GM19240 (cell line): ENCODE results near the gene GRHL3.

ENCODE experiments used
- DNase-seq: peaks from one replicate; pipeline ENCODE4 v3.0.0; 2011; ENCODE audit warnings: low spot score; ENCODE audit not compliant: insufficient read length

GRHL3 gene

DNA sequence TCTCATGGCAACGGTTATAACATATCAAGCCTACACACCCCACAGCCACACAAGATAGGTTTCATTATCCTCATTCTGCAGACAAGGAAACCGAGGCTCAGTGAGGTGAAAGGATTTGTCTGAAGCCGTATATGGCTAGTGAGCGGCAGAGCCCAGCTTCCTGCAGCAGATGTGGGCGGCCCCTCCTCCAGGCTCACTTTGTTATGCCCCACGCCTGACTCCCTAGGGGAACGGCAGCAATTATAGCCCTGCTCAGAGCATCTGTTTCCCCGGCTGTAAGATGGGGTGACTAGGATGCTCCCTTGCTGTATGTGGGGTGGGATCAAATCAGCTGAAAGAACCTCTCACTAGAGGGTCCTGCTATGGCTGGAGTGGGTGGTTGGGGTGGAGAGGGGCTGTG, 22.1 kb downstream of the GRHL3 start:
- no peak for DNase-seq

DNA sequence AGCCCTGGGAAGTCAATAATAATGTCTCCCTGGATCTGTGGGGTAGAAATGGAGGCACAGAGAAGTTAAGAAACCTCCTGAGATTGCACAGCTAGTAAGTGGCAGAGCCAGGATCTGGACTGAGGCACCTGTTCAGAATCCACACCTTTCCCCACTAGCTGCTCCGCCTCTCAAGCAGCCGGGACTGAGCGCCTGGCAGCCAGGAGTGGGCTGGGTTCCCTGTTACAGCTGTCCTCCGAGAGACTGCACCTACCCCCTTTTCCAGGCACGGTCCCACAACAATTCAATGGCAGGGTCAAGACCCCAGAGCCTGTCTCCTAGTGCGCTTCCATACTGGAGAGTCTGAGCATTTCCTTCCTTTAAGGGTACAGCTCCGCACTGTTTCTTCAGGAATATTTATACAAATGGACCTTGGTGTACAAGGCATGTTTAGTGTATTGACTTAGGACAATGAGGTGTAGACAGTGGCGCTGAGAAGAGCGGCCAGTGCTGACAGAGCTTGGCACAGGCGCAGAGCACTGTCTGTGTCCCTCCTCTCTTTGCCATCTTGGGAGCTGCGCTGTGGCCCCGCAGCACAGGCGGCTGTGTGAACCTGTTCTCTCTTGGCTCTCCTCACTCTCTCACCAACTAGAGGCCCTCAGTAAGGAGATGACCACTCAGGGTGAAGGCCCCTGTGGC, 24.4 kb downstream of the GRHL3 start:
- no peak for DNase-seq

DNA sequence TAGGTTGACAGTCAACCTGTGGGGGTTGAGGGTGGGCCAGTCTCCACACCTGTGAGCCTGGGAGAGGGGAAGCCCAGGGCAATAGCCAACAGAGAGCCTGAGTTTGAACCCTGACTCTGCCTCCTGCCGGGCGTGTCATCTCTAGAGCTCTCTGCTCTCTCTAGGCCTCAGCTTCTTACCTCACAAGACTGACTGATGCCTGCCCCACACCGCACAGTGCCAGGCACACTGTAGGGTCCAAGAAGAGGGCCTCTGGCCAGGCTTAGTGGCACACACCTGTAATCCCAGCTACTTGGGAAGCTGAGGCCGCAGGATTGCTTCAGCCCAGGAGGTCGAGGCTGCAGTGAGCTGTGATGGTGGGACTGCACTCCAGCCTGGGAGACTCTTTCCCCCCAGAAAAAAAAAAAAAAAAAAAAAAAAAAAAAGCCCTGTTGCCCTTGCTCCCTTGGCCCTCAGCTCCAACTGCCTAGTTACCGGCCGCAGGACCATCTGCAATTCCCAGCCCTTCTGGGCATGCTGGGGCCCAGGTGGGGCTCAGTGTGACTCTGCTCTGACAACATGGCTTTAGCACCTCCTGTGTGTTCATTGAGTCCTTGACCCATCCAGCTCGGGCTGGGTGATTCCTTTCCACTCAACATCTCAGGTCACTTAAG, 25.1 kb downstream of the GRHL3 start:
- no peak for DNase-seq

DNA sequence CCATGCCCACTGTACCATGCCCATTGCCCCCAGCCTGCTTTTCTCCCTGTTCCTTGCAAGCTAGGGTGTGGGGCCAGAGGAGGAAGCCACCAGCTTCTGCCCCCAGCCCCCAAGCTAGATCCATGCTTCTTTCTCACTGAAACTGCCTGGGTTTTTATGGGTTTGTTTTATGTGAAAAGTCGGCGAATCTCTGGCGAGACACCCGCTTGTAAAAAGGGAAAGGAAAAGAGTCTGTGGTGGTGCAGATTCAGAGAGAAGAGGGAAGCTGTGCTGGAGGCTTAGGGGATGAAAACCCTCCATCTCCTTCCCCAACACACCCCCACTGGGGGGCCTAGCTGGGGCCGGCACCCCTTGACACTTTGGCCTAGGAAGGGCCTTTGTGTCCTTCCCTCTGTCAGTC, 26.2 kb downstream of the GRHL3 start:
- DNase-seq = no peak

DNA sequence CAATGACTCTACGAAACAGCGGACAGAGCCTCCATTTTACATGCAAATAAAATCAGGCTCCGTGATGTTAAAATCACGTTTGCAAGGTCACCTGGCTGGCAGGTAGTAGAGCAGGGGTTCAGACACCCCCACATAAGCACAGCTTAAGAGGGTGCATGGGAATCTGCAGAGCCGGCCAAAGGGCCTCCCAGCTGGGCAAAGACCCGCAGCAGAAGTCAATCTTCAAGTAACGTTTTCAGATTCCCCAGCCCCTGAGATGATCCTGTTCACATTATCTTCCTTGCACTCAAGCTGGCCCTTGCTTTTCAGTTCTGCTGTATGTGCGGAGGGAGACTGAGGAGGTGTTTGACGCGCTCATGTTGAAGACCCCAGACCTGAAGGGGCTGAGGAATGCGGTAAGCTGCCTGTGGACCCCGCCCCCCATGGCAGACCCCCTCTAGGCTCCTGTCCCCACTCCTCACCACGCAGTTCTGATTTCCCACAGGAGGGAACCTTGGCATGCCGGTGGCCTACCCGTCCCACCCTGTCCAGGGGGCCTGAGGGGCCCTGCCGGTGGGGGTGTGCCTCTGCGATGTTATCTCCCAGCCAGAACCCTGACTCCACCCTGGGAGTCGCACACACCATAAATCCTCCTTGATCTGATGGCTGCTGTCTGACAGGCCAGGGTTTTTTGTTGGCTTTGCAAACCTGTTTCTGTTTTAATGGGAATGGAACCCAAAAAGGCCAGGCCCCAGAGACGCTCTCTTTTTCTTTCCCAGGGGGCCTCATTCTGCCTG, 28.2 kb downstream of the GRHL3 start:
- no peak for DNase-seq

DNA sequence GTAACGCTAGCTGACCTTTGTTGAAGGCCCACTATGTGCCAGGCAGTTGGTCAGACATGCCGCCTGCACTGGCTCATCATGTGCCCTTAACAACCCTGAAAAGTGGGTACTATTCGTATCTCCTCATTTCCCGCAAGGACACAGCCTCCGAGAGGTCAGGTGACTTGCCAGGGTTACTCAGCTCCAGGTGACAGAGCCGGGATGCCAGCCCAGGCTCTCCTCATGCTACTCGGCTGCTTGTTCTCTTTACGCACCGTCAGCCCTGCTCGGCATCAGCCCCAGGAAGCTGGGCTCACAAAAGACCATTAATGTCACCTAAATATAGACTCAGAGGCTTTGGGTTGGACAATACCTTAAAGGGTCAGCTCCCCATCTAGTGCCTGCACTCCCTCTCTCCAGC, 29.0 kb downstream of the GRHL3 start:
- no peak for DNase-seq

DNA sequence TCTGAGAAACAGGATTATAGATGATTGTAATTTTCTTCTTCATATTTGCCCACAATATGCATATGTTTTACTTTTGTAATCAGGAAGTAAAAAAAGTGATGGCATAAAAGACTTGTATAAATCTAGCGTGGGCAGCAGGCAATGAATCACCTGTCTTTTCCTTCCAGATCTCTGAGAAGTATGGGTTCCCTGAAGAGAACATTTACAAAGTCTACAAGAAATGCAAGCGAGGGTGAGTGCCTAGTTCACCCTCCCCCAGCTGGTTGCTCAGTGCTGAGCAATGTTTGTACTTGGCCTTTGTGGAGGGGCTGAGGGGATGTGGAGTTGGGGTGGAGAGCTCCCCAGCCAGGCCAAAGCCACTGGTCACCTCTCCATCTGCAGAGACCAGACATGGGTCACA, 30.7 kb downstream of the GRHL3 start:
- DNase-seq = no peak

DNA sequence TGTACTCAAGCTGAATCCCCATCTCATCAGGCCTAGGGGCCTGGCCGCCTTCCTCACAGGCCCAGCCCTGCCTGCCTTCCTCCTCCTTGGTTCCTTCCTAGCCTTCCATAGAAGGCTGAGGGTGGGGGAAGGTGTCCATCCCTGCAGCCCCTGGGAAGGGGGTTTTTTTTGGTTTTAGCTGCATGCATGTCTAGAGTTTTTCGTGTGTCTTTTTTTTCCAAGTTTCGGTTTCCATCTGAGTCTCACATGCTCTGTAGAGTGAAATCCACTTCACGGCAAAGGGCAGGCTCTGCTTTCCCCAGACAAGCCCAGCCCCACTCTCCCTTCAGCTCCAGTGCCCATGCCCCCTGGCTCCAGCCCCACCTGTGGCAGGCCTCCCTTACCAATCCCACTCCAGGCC, 32.1 kb downstream of the GRHL3 start:
- peak; percentile 63 for DNase-seq

DNA sequence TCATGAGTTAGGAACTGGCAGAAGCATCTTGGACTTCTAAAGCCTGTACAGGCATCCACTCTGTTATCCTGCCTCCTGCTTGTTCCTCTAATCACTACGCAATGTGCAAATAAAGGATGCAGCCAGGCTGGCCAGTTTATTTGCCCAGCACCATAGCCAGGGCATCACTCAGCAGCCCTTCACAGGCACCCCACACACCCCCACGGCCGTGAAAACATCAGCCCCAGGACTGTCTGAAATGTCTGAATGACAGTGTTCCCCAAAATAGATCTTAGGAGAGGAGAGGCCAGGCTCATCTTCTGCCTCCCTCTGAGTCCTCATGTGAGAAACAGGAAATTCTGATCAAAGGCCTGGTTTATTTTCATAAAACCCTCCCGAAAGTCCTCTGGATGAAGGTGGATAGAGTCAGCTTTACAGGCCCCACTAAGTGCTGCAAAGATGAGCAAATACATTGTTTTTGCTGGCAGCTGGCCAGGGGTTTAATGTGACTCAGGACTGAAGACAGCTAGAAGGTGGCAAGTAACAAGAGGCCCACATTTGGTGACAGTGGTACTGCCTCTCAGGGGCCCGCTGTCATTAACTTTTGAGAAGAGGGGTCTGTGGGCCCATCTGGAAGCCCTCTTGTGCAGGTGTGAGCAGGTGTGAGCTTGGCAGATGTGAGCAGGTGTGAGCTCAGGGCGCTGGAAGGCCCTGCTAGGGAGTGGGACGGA, 32.9 kb downstream of the GRHL3 start:
- DNase-seq = no peak

DNA sequence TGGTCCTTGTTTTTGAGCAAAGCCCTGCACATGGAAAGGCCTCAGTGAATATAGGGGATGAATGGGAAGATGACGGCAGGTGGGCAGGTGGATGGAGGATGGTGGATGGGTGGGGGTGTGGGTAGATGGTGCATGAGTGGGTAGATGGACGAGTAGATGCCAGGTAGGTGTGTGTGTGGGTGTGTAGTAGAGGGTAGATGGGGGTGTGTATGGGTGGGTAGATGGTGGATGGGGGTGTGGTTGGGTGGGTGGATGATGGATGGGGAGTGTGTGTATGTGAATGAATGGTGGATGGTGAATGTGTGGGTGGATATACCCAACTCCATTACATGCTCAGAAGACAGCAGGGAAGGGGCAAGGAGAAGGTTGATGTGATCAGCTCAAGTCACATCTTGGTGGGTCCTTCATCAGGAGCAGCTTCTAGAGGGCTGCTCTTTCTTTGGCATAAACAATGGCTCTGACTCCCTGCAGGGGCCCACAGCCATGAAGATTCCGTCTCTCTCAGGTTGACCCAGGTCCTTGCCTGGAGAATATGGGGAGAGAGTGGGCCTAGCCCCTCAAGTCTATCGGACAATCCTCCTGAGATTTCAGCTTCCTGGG, 34.2 kb downstream of the GRHL3 start:
- DNase-seq = no peak

DNA sequence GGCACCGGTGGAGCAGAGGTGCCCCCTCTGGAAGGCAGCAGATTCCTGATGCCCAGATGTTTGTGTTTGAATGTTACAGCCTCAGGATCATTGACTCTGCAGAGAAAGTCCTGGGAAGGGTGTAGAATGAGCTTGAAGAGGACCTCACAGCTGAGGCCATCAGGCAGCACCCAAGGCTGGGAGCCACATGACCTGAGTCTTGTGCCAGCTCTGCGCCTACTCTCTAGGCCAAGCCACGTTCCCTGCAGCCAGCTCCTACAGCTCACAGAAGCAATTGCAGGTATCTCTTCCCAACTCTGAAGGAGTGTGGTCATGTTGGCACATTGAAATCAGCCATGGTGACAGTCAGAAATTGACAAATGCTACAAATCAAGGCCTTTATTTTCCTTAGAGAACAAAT, 36.3 kb downstream of the GRHL3 start:
- no peak for DNase-seq

DNA sequence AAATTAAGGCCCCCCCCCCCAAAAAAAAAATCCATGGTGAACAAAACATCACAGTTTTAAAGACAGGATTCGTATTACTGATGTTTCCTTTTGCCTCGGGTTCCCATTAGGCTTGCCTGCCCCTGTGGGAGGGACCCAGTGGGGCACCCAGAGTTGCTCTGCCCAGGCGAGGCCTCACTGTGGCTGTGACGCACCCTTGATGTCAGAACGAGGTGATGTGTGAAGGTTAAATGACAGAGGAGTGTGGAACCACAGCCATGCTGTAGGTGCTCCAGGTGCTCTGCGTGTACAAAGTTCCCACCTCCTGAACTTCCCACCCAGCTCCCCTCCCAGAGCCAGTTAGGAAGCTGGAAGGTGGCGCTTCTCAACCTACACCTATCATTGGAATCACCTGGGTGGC, 37.9 kb downstream of the GRHL3 start:
- DNase-seq = no peak

DNA sequence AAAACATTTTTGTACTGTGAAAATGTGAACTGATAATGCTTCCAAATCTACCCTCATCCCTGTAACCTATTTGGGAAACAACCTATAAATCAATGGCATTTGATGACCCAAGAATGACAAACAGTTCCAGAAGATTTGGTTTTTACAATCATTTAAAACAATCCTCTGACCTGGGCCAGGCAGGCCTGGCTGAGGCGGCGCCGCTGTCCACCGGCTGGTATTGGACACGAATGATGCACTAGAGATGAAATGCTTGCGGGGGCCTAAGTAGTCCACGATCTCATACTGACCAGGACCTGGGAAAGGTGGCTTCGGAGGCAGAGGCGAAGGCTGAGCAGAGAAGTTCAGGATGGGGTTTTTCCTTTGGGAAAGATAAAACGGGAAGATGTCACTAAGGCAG, 41.5 kb downstream of the GRHL3 start:
- DNase-seq = no peak

DNA sequence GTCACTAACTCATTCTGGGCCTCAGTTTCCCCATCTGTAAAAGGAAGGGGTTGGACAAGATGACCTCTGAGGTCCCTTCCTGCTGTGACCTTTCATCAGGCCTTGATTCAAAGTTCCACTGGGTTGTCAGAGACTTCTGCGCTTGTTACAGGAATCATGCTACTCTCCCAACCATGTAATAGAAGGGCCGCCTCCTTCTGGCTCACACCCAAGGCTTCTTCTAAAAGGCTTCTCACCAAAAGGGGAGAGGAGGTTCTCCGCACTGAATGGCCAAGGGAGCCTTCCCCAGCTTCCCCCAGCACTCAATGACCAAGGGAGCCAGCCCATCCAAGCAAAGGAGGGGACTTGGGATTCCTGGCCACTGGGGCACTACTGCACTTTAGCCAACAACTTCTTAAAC, 42.7 kb downstream of the GRHL3 start:
- DNase-seq = no peak

DNA sequence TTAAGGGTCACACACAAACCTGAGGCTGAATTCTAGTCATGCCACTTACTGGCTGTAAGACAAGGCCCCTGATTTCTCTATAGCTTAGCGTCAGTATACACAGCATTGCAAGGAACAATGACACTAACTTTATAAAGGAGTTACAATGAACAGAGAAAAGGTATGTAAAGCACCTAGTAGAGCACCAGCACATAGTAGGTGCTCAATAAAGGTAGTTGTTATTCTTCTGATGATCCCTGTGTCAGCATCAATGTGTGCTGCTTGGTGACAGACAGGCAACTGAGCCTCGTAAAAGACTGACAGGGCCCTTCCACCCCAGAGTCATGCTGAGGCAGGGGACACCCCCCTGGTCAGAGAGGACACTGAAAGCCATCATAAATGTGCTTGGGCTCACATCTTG, 43.2 kb downstream of the GRHL3 start:
- DNase-seq = no peak

DNA sequence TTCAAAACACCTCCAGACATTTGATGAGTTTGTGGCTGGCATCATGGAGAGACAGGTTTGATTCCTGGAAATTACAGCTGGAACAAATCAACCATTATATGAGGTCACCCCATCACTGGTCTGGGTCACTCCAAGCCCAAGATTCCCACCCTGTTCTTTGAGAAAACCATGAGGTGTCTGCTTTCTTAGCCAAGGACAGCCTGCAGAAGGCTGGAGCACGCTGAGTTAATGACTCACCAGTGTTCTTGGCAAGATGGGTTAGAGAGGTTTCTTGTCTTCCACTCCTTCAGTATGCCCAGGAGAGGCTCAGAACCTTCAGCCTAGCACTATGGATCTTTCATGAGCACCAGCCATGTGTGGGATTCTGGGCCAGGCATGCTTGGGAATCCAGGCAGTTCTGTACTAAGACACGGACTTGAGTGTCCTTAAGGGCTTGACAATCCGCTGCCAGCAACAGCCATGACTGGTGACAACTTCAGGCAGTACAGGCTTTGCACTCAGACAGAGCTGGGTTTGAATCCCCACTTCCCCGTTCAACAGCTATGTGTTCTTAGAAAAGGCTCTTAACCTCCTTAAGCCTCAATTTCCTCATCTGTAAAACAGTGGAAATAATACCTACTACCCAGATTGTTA, 43.9 kb downstream of the GRHL3 start:
- no peak for DNase-seq

DNA sequence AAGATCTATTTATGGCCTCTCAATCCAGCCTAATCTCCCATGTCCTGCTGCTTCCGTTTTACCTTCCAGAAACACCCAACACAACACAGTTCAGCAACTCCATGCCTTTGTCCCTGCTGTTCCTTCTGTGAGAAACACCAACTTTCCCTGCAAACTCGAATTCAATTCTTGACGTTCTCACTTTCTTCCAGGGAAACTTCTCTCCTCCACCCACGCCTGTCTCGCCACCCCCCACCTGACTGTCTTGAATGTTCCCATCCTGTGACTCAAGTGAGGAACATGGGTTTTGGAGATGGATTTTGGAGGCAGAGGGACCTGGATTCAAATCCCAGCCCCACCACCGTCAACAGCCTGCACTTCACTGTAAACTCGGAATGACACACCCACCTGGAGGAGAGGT, 44.8 kb downstream of the GRHL3 start:
- DNase-seq = no peak

DNA sequence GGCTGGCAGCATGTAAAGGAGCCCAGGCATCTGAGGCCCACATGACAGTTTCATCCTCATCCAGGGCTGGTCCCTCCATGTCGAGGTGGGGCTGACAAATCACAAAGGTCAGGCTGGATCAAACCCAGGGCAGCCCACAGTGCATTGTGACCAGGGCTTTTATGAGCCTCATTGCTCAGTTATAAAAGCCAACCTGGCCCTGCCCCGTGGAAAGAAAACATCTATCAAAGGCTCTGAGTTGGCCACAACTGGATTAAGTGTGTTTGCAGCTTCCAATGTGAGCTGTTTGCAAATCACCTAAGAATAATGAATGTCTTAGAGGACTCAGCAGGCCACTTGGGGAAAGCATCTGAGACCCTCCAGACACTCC, 45.4 kb downstream of the GRHL3 start:
- DNase-seq = no peak

DNA sequence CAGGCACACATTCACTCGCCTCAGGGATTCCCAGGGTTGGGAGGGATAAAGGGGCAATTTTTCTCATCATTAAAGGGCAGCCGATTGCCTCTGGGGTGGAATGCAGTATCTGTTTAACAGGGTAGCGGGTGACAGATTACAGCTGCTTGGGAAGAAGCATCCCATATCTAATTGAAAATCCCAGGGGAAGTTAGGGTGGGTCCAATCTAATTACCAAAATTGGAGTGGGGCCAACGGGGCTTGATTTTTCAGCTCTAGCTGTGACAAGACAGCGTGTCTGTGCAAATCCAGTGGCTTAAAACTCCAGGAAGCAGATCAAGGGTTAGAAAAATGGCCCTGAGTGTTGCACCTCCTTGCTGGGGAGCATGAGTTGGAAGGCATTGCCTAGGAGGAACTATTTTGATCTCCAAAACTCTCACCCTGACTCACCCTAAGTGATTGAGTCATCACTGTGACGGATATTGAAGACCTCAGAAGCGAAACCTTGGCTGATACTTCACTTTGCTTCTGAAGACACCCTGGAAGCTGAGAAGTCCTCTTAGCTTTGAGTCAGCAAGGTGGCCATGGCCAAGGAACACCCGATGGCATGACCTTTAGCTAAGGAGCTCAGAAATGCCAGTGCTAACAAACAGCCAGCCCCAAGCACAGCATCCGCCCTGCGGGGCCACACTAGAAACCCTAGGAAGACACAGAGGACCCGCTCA, 46.0 kb downstream of the GRHL3 start:
- DNase-seq = peak; percentile 61

DNA sequence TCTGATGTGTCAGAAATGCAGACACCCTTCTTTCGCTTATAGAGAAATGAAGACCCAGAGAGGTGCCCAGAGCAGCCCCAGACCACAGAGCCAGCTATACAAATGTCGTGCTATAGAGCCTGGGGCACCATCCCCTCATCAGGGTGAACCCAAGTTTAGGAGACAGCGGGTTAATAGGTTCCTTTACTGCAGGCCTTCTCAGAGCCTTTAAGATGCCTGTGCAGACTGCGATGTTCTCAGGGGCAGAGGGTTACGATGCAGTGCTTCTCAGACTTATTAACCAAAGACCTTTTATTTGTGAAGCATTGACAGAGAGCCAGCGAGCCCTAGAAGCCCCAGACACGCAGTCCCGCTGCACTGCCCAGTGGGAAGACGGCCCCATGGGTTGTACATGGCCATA, 47.5 kb downstream of the GRHL3 start:
- no peak for DNase-seq

DNA sequence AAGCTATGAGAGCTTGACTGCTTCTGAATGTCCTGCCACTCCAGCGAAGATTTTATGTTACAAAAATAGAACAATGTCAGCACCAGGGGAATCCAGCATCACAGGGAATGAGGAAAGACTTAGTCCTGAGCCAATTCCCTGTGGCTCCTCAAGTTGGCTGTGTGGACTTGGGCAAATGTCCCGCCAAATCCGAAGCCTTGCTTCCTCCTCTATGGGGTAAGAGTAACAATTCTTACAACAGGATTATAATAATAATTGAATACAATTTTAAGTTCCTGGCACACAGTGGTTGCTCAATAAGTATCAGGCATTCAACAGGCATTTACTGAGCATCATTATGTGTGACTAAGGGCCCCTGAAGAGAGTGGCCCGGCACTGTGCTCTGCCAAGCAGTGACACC, 50.0 kb downstream of the GRHL3 start:
- DNase-seq = no peak
